ENCODE results near the gene DPRX.

GRCh38 chr19:53655042-53655665 is 23.4 kb downstream of the DPRX start:
- TF ChIP-seq POLR2A (IDR thresholded peaks at IDR 0.05) (no peak), CTCF (IDR thresholded peaks at IDR 0.05) (no peak)

All from thyroid gland (tissue), 4 donors.